Measurements from ENCODE around the gene ABHD17C. TPM values are rescaled to one million over a fixed set of nuclear protein-coding genes. Genes with fewer than 3 reads are reported as not detected.

ABHD17C gene
- total RNA-seq, 2 experiments from 2014 or later = 6.1 to 9.0 TPM

DNA sequence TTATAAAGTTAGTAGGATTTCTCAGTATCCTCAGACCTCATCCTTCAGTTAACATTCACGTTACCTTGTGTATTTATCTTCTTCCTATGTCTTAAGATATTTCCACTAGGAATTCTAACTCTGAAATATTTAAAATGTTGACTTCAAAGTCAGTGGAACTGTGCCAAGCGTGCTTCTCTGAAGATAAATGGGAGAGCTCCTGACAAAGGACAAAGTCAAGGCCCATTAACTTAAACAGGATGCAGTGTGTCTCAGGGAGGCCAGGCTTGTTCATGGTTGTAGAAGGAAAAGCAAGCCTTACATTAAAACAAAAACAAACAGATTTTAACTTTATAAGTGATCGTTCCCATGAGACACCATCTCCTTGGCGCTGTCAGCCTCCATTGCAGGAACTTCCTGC lies 41.5 kb downstream of the ABHD17C start:
- no peak overlapping the region for H3K4me3 Mint-ChIP-seq
- no peaks in the 10 kb centered on the region for H3K9me3 Mint-ChIP-seq
- no peaks in the 10 kb centered on the region for H3K36me3 Mint-ChIP-seq
- intact Hi-C loops (cut with micrococcal nuclease) = no loop called here
- CTCF ChIA-PET = no interaction called here
- POLR2A ChIA-PET = no interaction called here
- no peaks in the 10 kb centered on the region for H3K4me1 Mint-ChIP-seq (ENCODE audit: low read depth)
- no peaks in the 10 kb centered on the region for H3K27me3 Mint-ChIP-seq
- no peak for DNase-seq
- no peak overlapping the region for H3K27ac Mint-ChIP-seq

DNA sequence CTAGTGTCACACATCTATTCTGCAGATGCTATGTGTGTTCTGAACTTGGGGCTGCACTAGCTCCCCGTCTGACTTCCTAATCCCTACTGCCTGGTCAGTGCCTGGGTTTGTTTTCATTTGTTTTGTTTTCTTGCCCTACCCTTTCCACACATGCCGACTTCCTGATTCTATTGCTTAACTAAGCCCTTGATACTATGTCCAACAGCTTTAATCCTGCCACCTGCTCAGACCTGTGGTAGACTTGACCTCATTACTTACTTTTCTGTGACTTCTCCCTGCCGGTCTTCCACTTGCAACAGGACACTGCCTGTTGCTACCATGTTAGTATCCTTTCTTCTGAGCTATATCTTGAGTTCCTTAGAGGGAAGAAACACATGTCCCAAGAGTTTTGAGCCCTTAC lies 44.8 kb downstream of the ABHD17C start:
- no peaks in the 10 kb centered on the region for H3K36me3 Mint-ChIP-seq
- intact Hi-C loops (cut with micrococcal nuclease) = no loop called here
- H3K27me3 Mint-ChIP-seq = no peaks in the 10 kb centered on the region
- DNase-seq = no peak
- no peaks in the 10 kb centered on the region for H3K4me1 Mint-ChIP-seq (ENCODE audit: low read depth)
- H3K4me3 Mint-ChIP-seq = no peak overlapping the region
- no peaks in the 10 kb centered on the region for H3K9me3 Mint-ChIP-seq
- CTCF ChIA-PET = interaction anchor here (0.5 to 1.6 kb wide), 4 partner anchors 36 to 224 kb away, joined by 3 to 6 read pairs (median 3); no protein-coding TSS in a partner anchor
- no peak overlapping the region for H3K27ac Mint-ChIP-seq
- POLR2A ChIA-PET = no interaction called here

DNA sequence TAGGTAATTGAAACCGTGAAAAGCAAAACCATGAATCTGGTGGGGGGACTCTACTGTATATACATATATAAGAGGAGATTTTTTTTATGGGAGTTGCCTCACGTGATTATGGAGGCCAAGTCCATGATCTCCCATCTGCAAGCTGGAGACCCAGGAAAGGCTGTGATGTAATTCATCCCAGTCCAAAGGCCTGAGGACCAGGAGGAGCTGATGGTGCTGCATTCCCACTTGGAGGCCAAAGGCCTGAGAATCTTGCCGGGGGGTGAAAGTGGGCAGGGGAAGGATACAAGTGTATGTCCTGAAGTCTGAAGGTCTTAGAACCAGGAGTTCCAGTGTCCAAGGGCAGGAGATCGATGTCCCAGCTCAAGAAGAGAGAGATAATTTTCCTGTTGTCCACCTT lies 47.0 kb downstream of the ABHD17C start:
- Mint-ChIP-seq H3K27ac (no peak overlapping the region), H3K27me3 (no peaks in the 10 kb centered on the region), H3K4me3 (no peak overlapping the region), H3K4me1 (ENCODE audit: low read depth) (no peaks in the 10 kb centered on the region), H3K9me3 (no peaks in the 10 kb centered on the region), H3K36me3 (no peaks in the 10 kb centered on the region)
- no peak for DNase-seq
- POLR2A ChIA-PET = no interaction called here
- CTCF ChIA-PET = no interaction called here
- intact Hi-C loops (cut with micrococcal nuclease) = no loop called here

DNA sequence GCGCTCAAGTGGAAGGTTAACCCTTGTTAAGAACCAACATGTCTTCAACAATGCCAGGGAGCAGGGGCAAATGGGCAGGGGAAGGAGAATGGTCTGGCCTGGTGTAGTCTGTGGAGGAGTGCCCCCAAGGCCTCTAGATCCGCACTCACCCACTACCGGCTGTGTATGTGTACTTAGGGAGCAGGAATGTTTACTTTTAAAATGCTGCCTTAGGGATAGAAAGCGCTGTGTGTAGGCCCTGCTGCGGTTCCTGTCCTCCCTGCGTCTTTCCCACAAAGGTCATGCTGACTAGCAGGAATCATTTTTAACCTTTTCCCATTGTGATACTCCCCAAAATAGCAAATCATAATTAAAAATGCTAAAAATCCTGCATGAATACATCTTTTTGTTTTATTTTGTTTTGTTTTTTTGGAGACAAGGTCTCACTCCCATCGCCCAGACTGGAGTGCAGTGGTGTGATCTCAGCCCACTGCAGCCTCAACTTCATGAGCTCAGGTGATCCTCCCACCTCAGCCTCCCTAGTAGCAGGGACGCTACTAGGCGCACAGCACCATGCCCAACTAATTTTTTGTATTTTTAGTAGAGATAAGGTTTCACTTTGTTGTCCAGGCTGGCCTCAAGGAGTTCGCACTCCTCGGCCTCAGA lies 48.2 kb downstream of the ABHD17C start:
- intact Hi-C loops (cut with micrococcal nuclease) = no loop called here
- Mint-ChIP-seq H3K4me3 (no peak overlapping the region), H3K27me3 (no peaks in the 10 kb centered on the region), H3K9me3 (no peaks in the 10 kb centered on the region), H3K27ac (no peak overlapping the region), H3K4me1 (ENCODE audit: low read depth) (no peaks in the 10 kb centered on the region), H3K36me3 (no peaks in the 10 kb centered on the region)
- ChIA-PET POLR2A (no interaction called here), CTCF (no interaction called here)
- no peak for DNase-seq

DNA sequence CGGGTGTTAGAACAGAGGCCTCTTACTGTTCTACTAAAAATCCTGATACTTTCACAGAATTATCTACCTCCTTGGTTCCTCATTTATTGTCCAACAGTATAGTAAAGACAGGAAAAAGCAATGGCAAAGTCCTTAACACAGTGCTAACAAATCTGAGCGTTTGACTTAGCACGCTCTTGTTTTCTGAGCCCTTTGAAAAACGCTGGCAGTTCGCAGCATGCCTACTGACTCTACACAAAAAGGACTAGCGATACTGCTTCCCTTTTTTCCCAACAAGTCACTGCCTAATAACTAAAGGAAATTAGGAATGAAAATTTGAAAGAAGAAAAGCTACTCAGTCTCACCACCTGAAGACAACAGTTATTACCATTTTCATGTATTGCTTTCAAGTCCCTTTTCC lies 49.3 kb downstream of the ABHD17C start:
- no peaks in the 10 kb centered on the region for H3K9me3 Mint-ChIP-seq
- no peak overlapping the region for H3K4me3 Mint-ChIP-seq
- ChIA-PET POLR2A (no interaction called here), CTCF (interaction anchor here (1.2 kb wide), 1 partner anchor 31 kb away, joined by 3 read pairs; no protein-coding TSS in a partner anchor)
- H3K27ac Mint-ChIP-seq = no peak overlapping the region
- intact Hi-C loops (cut with micrococcal nuclease) = no loop called here
- no peaks in the 10 kb centered on the region for H3K36me3 Mint-ChIP-seq
- H3K4me1 Mint-ChIP-seq (ENCODE audit: low read depth) = no peaks in the 10 kb centered on the region
- no peaks in the 10 kb centered on the region for H3K27me3 Mint-ChIP-seq
- DNase-seq = no peak

DNA sequence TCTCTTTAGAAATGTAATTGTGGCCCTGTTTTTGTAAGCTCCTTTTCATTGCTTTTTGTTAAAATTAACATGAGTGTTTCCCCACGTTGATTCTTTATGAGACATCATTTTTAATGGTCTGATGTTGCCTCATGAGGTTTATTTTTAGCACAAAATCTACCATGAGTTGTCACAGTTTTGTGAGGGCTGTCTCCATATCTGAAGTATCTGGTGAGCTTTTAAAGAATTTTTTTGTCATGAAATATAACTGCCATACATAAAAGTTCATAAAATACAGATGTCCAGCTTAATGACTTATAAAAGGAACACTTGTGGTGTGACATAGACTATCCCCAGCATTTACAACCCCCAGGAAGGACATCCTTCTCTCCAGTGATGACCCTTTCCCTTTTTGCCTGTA lies 49.7 kb downstream of the ABHD17C start:
- Mint-ChIP-seq H3K9me3 (no peaks in the 10 kb centered on the region), H3K36me3 (peaks cover 1% of the 10 kb centered on the region), H3K4me3 (no peak overlapping the region), H3K27ac (no peak overlapping the region), H3K27me3 (no peaks in the 10 kb centered on the region), H3K4me1 (ENCODE audit: low read depth) (no peaks in the 10 kb centered on the region)
- ChIA-PET CTCF (interaction anchor here (1.0 to 1.2 kb wide), 2 partner anchors 30 to 31 kb away, joined by 3 read pairs; no protein-coding TSS in a partner anchor), POLR2A (no interaction called here)
- DNase-seq = no peak
- intact Hi-C loops (cut with micrococcal nuclease) = no loop called here

DNA sequence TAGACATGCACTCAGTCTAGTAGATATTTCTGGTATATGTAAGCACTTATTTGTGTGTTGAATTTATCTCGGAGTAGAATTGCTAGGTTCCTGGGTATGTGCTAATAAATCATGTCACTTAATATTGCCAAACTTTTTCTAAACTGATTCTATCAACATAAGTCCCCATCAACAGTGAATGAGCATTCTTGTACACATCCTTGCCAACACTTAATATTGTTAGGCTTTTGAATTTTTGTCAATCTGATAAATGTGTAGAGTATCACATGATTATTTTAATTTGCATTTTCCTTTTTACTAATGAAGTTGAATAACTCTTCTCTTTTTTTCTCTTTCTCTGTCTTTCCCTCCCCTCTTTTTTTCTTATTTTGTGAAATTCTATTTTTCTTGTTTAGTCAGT lies 50.8 kb downstream of the ABHD17C start:
- Mint-ChIP-seq H3K4me1 (ENCODE audit: low read depth) (no peaks in the 10 kb centered on the region), H3K27ac (no peak overlapping the region), H3K9me3 (no peaks in the 10 kb centered on the region), H3K27me3 (no peaks in the 10 kb centered on the region), H3K36me3 (peaks cover 9% of the 10 kb centered on the region), H3K4me3 (no peak overlapping the region)
- no peak for DNase-seq
- intact Hi-C loops (cut with micrococcal nuclease) = no loop called here
- ChIA-PET POLR2A (no interaction called here), CTCF (interaction anchor here (1.0 kb wide), 1 partner anchor 30 kb away, joined by 3 read pairs; no protein-coding TSS in a partner anchor)

DNA sequence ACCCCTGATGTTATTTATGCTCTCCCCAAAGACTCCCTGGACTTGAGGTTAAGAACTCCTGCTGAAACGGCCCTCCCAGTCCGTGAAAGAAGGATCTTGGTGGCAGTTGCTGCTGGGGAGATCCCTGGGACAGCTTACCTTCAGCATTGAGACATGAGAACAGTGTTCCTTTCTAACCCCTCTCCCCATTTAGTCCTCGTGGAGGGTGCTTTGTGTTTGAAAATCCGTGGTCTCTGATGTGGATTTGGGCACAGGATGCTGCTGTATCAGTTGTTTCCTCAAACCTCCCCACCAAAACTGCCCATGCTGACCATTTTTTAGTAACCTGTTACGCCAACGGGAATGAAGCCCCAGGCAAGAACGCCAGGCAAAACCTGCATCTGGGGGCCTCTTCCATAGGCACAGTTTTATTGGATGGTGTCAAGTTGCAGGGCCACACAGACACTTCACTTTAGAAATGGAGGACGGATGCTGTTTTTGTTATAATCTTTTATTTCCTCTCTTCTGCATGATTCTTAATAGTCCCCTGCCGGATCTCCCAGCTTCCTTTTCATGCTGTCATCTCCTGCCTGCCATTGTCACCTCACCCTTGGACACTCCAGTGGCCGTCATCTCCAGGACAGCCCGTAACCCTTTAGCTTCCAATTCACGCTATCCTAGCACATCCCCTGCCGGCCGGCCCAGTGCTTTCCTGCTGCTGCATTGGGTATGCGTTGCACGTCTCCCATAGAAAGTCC lies 52.4 kb downstream of the ABHD17C start:
- no peak for DNase-seq
- Mint-ChIP-seq H3K27me3 (no peaks in the 10 kb centered on the region), H3K27ac (no peak overlapping the region), H3K9me3 (no peaks in the 10 kb centered on the region), H3K4me3 (no peak overlapping the region), H3K36me3 (peaks cover 11% of the 10 kb centered on the region), H3K4me1 (ENCODE audit: low read depth) (no peaks in the 10 kb centered on the region)
- intact Hi-C loops (cut with micrococcal nuclease) = no loop called here
- CTCF ChIA-PET = no interaction called here
- POLR2A ChIA-PET = no interaction called here

DNA sequence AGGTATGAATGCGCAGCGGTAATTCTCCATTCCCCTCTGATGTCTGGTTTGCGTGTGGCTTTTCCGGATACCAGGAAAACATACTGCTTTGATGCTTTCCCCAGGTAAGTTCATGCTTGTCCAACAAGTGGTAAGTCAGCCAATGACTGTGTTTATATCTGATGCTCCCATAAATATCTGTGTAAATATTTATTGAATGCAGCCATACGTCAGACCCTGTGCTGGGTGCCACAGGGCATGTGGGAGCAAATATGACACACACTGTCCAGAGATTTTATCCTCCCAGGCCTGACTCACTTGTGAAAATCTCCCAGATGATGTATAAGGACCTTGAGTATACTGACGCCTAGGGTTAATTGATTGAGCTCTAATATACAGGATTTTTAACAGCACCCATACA lies 54.5 kb downstream of the ABHD17C start:
- Mint-ChIP-seq H3K27me3 (no peaks in the 10 kb centered on the region), H3K4me3 (no peak overlapping the region), H3K27ac (no peak overlapping the region), H3K36me3 (peaks cover 16% of the 10 kb centered on the region), H3K9me3 (no peaks in the 10 kb centered on the region), H3K4me1 (ENCODE audit: low read depth) (no peaks in the 10 kb centered on the region)
- intact Hi-C loops (cut with micrococcal nuclease) = no loop called here
- ChIA-PET CTCF (no interaction called here), POLR2A (no interaction called here)
- no peak for DNase-seq

DNA sequence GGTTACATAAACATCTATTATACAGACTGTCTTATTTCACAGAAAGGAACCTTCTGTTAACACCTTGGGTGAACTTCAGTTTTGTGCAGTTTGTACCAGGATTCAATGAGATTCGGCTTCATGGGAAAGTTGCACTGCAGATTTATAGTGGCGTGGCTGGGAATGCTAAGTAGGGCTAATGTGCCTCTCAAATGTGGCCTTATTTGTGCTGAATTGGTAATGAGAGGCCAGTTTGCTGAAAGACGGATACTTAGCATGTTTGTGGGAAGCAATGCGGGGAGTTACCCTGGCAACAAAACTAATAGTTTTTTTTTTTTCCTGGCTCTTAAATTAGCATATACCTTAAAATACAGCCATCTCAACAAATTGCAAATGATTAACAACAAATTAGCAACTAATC lies 55.5 kb downstream of the ABHD17C start:
- CTCF ChIA-PET = no interaction called here
- intact Hi-C loops (cut with micrococcal nuclease) = no loop called here
- POLR2A ChIA-PET = no interaction called here
- Mint-ChIP-seq H3K9me3 (no peaks in the 10 kb centered on the region), H3K4me3 (no peak overlapping the region), H3K4me1 (ENCODE audit: low read depth) (no peaks in the 10 kb centered on the region), H3K27ac (no peak overlapping the region), H3K36me3 (peaks cover 18% of the 10 kb centered on the region), H3K27me3 (no peaks in the 10 kb centered on the region)
- no peak for DNase-seq

DNA sequence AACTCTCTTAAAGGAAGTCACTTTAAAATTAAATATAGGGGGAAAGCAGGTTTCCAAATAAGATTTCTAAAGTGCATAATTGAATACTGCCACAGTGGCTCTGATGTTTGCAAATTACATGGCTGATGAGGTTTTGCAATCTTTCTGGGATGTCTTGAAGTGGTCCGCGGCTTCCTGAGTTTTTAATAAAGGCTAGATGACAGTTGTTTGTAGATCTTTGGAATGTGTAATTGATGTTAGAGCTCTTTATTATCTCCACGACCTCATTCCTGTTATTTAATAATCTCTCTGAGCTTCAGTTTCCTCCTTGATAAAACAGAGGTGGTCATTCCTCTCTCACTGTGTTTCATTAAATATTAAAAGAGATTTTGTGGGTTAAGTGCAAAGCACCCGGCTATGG lies 57.1 kb downstream of the ABHD17C start:
- ChIA-PET CTCF (no interaction called here), POLR2A (no interaction called here)
- intact Hi-C loops (cut with micrococcal nuclease) = no loop called here
- DNase-seq = no peak
- H3K27me3 Mint-ChIP-seq = no peaks in the 10 kb centered on the region
- no peak overlapping the region for H3K27ac Mint-ChIP-seq
- H3K4me1 Mint-ChIP-seq (ENCODE audit: low read depth) = peaks cover 1% of the 10 kb centered on the region
- no peak overlapping the region for H3K4me3 Mint-ChIP-seq
- peaks cover 18% of the 10 kb centered on the region for H3K36me3 Mint-ChIP-seq
- H3K9me3 Mint-ChIP-seq = no peaks in the 10 kb centered on the region

DNA sequence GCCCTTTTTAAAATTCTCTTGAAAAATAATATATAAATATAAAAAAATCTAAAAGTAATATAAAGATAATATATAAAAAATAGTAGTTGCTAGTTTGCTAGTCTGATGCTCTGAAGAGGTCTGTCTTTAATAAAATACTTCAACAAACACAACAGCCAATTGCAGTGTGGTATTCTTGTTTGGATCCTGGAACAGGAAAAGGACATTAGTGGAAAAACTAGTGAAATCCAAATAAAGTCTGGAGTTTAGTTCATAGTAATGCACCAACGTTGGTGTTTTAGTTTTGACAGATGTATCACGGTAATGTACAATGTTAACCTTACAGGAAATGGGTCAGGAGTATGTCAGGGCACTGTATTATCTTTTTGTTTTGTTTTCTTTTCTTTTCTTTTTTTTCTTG lies 58.1 kb downstream of the ABHD17C start:
- H3K27ac Mint-ChIP-seq = no peak overlapping the region
- intact Hi-C loops (cut with micrococcal nuclease) = no loop called here
- no peak overlapping the region for H3K4me3 Mint-ChIP-seq
- H3K9me3 Mint-ChIP-seq = no peaks in the 10 kb centered on the region
- H3K36me3 Mint-ChIP-seq = peaks cover 18% of the 10 kb centered on the region
- ChIA-PET POLR2A (no interaction called here), CTCF (no interaction called here)
- H3K27me3 Mint-ChIP-seq = no peaks in the 10 kb centered on the region
- no peak for DNase-seq
- peaks cover 1% of the 10 kb centered on the region for H3K4me1 Mint-ChIP-seq (ENCODE audit: low read depth)

DNA sequence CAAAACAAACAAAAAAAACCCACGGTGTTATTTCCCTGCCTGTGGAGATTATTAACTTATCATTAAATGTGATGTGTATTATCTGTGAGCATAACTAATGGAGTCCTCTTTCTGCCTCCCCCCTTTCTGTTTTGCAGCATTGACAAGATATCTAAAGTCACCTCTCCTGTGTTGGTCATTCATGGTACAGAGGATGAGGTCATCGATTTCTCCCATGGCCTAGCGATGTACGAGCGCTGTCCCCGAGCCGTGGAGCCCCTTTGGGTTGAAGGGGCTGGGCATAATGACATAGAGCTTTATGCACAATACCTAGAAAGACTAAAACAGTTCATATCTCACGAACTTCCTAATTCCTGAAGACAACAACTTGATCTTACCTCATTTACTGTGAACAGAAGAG lies 58.9 kb downstream of the ABHD17C start:
- POLR2A ChIA-PET = no interaction called here
- no peak overlapping the region for H3K4me3 Mint-ChIP-seq
- CTCF ChIA-PET = interaction anchor here (0.7 kb wide), 1 partner anchor 22 kb away, joined by 3 read pairs; no protein-coding TSS in a partner anchor
- H3K9me3 Mint-ChIP-seq = no peaks in the 10 kb centered on the region
- H3K36me3 Mint-ChIP-seq = peaks cover 18% of the 10 kb centered on the region
- peaks cover 1% of the 10 kb centered on the region for H3K4me1 Mint-ChIP-seq (ENCODE audit: low read depth)
- intact Hi-C loops (cut with micrococcal nuclease) = no loop called here
- H3K27me3 Mint-ChIP-seq = no peaks in the 10 kb centered on the region
- no peak overlapping the region for H3K27ac Mint-ChIP-seq
- DNase-seq = no peak

Measured in activated CD4-positive, alpha-beta memory T cell treated with anti-CD3 and anti-CD28 coated beads for 36 hours (primary cell).